Right ventricle myocardium inferior (tissue), 1 donor: Measurements from ENCODE around the gene TNIK. TPM values are rescaled to one million over a fixed set of nuclear protein-coding genes. Genes with fewer than 3 reads are reported as not detected.
"Not testable (repeated sequence)": the region's sequence is repeated elsewhere in the genome, so short reads cannot be mapped to it uniquely, and the experiment has no call there.

Source experiments
- ATAC-seq: fragments of 200-7000 bp; cut with Tn5 transposase; one replicate; pipeline ENCODE4 v1.9.1; 2020; ENCODE audit warnings: mild to moderate bottlenecking, moderate library complexity
- DNase-seq: peaks from one replicate; pipeline ENCODE4 v3.0.0; 2021; ENCODE audit errors: missing footprints
- intact Hi-C: fragments of 100-400 bp; cut with DNase I; formaldehyde crosslinking; loops from one replicate; pipeline ENCODE4 v1.11.0; 2022
- total RNA-seq: library from RNA; stranded (reverse); fragmentation: NEBNext Ultra II Directional; extraction: Animal tissue kit (Norgen Biotek cat#: 25700); gene quantifications from one replicate; pipeline ENCODE4 v1.2.1, GENCODE V29; 2021
- donor health status: DM: no; HTN: yes; CAD: no; lungs with severe emphysema.

Gene TNIK
- total RNA-seq, 1 donor from 2014 or later = 29.1 TPM

GRCh38 chr3:171260899-171261298 is 199.3 kb downstream of the TNIK start:
- intact Hi-C loops = no loop called here
- ATAC-seq (no peak), DNase-seq (no peak)

- intact Hi-C loops = no loop called here
- DNase-seq (no peak), ATAC-seq (no peak)
Observed at GRCh38 chr3:171260466-171260865, 199.7 kb downstream of the TNIK start.

- intact Hi-C loops = no loop called here
- no peak for DNase-seq
- ATAC-seq = peak; percentile 78
Observed at GRCh38 chr3:171258316-171258715, 201.9 kb downstream of the TNIK start.

- intact Hi-C loops = no loop called here
- DNase-seq = no peak
- ATAC-seq = peak; percentile 29
Observed at GRCh38 chr3:171257251-171258203, 202.7 kb downstream of the TNIK start.

GRCh38 chr3:171256445-171257250 is 203.6 kb downstream of the TNIK start:
- ATAC-seq (no peak), DNase-seq (no peak)
- intact Hi-C loops = no loop called here

GRCh38 chr3:171255236-171255806 is 204.9 kb downstream of the TNIK start:
- no peak for ATAC-seq
- no peak for DNase-seq
- intact Hi-C loops = no loop called here

GRCh38 chr3:171254315-171254714 is 205.9 kb downstream of the TNIK start:
- DNase-seq (no peak), ATAC-seq (no peak)
- intact Hi-C loops = no loop called here

GRCh38 chr3:171251835-171252234 is 208.4 kb downstream of the TNIK start:
- intact Hi-C loops = no loop called here
- no peak for DNase-seq
- ATAC-seq = no peak

GRCh38 chr3:171250444-171250843 is 209.8 kb downstream of the TNIK start:
- intact Hi-C loops = no loop called here
- DNase-seq (no peak), ATAC-seq (no peak)

GRCh38 chr3:171249245-171249644 is 211.0 kb downstream of the TNIK start:
- DNase-seq (no peak), ATAC-seq (no peak)
- intact Hi-C loops = no loop called here

GRCh38 chr3:171248426-171249111 is 211.6 kb downstream of the TNIK start:
- intact Hi-C loops = no loop called here
- DNase-seq = no peak
- no peak for ATAC-seq

- ATAC-seq = no peak
- DNase-seq = no peak
- intact Hi-C loops = no loop called here
Observed at GRCh38 chr3:171245796-171246765, 214.1 kb downstream of the TNIK start.

- no peak for ATAC-seq
- intact Hi-C loops = no loop called here
- no peak for DNase-seq
Observed at GRCh38 chr3:171242951-171243350, 217.3 kb downstream of the TNIK start.

GRCh38 chr3:171242170-171242569 is 218.0 kb downstream of the TNIK start:
- ATAC-seq = no peak
- intact Hi-C loops = no loop called here
- no peak for DNase-seq

- DNase-seq, ATAC-seq, intact Hi-C loops: not testable (repeated sequence)
Observed at GRCh38 chr3:171241655-171242054, 218.6 kb downstream of the TNIK start.

- intact Hi-C loops = no loop called here
- DNase-seq (no peak), ATAC-seq (no peak)
Observed at GRCh38 chr3:171240504-171240835, 219.7 kb downstream of the TNIK start.

- ATAC-seq (no peak), DNase-seq (no peak)
- intact Hi-C loops = no loop called here
Observed at GRCh38 chr3:171239757-171240503, 220.3 kb downstream of the TNIK start.
